ENCODE data around the gene DRP2. TPM values are rescaled to one million over a fixed set of nuclear protein-coding genes. Genes with fewer than 3 reads are reported as not detected.

The DRP2 gene
- total RNA-seq, 4 donors from 2014 or later: 0.08 to 0.39 (median 0.18) TPM

- 76 to 90% methylated on average over 2 of the region's 2 CpGs for WGBS, 2 donors
- TF ChIP-seq CTCF (IDR thresholded peaks at IDR 0.05) (no peak), POLR2A (IDR thresholded peaks at IDR 0.05) (no peak)
- intact Hi-C loops (cut with DNase I; ENCODE audit: low total_unique reads): no loop called here
- no peak overlapping the region for H3K4me3 ChIP-seq (ENCODE audit: low read depth, poor library complexity, severe bottlenecking)
- no peak for DNase-seq (ENCODE audit: low spot score in 2 of 2)
Measured at GRCh38 chrX:101230636-101231035, 11.1 kb downstream of the DRP2 start.

DNA sequence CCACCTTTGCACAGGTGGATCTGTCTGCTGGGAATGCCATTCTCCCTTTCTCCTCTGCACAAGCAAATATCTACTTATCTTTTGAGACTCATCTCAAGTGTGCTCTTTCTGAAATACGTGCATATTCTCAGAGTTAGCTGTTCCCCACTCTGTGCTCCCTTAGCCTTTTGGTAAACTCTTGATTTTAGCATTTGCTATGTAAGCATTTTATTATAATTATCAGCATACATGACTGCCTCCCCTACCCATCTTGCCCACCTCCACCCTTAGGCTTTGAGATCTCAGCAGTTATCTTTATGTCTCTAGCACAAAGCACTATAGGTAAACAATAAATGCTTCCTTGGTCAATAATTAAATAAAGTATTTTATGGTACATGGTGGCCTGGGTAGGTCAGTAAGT is 11.5 kb downstream of the DRP2 start:
- no peak overlapping the region for H3K4me3 ChIP-seq (ENCODE audit: low read depth, poor library complexity, severe bottlenecking)

DNA sequence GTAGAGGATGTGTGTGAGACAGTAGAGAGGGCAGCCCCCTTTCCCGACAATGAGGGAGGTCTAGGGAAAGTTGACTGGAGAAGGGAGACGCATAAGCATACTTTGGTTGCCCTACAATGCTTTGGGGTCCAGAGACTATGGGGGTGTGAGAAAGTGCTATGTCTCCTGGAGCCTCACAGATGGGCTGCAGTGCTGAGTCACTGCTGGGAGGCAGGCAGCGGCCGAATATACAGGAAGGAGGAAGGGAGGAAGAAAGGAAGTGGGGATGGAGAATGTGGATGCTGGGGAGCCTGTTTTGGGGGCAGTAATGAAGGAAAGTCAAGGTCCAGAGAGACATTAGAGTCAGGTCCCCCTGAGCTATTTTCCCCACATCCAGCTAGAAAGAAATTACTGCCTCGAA is 12.7 kb downstream of the DRP2 start:
- H3K4me3 ChIP-seq (ENCODE audit: low read depth, poor library complexity, severe bottlenecking): no peak overlapping the region
- TF ChIP-seq POLR2A (IDR thresholded peaks at IDR 0.05): no peak
- no peak for TF ChIP-seq CTCF (IDR thresholded peaks at IDR 0.05)
- WGBS, 2 donors: 80 to 82% methylated on average over 5 of the region's 5 CpGs
- intact Hi-C loops (cut with DNase I; ENCODE audit: low total_unique reads): no loop called here
- no peak for DNase-seq (ENCODE audit: low spot score in 2 of 2)

More for the DNA sequence above, 11.5 kb downstream of the DRP2 start:
- no peak for DNase-seq (ENCODE audit: low spot score in 2 of 2)
- TF ChIP-seq CTCF (IDR thresholded peaks at IDR 0.05) (no peak), POLR2A (IDR thresholded peaks at IDR 0.05) (no peak)
- intact Hi-C loops (cut with DNase I; ENCODE audit: low total_unique reads): no loop called here
- 70 to 100% methylated on average over 1 of the region's 1 CpG for WGBS, 2 donors

DNA sequence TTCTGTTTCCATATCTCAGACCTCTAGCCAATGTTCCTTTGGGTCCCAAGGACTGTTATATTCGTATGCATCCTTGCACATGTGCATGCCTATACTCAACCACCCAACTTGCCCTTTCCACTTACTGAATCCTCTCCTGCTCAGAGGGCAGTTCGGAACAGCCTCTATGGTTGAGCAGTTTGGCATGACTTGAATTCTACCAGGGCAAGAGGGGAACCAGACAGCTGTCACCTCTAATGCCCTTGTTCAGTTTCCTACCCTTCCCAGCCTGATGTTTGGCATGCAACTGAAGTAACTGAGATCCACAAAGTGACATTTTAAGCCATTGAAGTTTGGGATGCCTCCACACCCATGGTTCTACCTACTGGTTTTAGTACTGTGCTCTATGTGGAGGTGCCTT is 17.5 kb downstream of the DRP2 start:
- DNase-seq (ENCODE audit: low spot score in 2 of 2): no peak
- intact Hi-C loops (cut with DNase I; ENCODE audit: low total_unique reads): no loop called here
- H3K4me3 ChIP-seq (ENCODE audit: low read depth, poor library complexity, severe bottlenecking): no peak overlapping the region
- WGBS, 2 donors: 58 to 95% methylated on average over 2 of the region's 2 CpGs
- no peak for TF ChIP-seq CTCF (IDR thresholded peaks at IDR 0.05)
- TF ChIP-seq POLR2A (IDR thresholded peaks at IDR 0.05): no peak

GRCh38 chrX:101241531-101241930 is 21.9 kb downstream of the DRP2 start:
- no peak for DNase-seq (ENCODE audit: low spot score in 2 of 2)
- no peak for TF ChIP-seq POLR2A (IDR thresholded peaks at IDR 0.05)
- no peak for TF ChIP-seq CTCF (IDR thresholded peaks at IDR 0.05)
- intact Hi-C loops (cut with DNase I; ENCODE audit: low total_unique reads): no loop called here
- WGBS, 2 donors: 83 to 100% methylated on average over 8 to 9 of the region's 9 CpGs
- H3K4me3 ChIP-seq (ENCODE audit: low read depth, poor library complexity, severe bottlenecking): no peak overlapping the region

- WGBS, 2 donors: 29 to 48% methylated on average over 1 to 2 of the region's 2 CpGs
- no peak for DNase-seq (ENCODE audit: low spot score in 2 of 2)
- no peak for TF ChIP-seq POLR2A (IDR thresholded peaks at IDR 0.05)
- TF ChIP-seq CTCF (IDR thresholded peaks at IDR 0.05): no peak
- intact Hi-C loops (cut with DNase I; ENCODE audit: low total_unique reads): no loop called here
- no peak overlapping the region for H3K4me3 ChIP-seq (ENCODE audit: low read depth, poor library complexity, severe bottlenecking)
Measured at GRCh38 chrX:101252634-101253033, 33.0 kb downstream of the DRP2 start.
